AG20443 (cell line): Measurements from ENCODE around the gene RNF167.
A peak's percentile ranks its signal among the peaks of the same experiment; 100 is the strongest.

Source experiments
- DNase-seq: peaks from one replicate; pipeline ENCODE4 v3.0.0; 2012; ENCODE audit warnings: low spot score, mixed read lengths

The RNF167 gene

GRCh38 chr17:4939796-4940554, at the start of gene RNF167, which contains the start of gene SLC25A11:
Gene RNF167 (plus strand): TSS chr17:4940268. CDS start chr17:4940910, 642 bp downstream.
Gene SLC25A11 (minus strand): TSS chr17:4940046. CDS start chr17:4939910, 136 bp downstream.
- peak; percentile 99 for DNase-seq

DNA sequence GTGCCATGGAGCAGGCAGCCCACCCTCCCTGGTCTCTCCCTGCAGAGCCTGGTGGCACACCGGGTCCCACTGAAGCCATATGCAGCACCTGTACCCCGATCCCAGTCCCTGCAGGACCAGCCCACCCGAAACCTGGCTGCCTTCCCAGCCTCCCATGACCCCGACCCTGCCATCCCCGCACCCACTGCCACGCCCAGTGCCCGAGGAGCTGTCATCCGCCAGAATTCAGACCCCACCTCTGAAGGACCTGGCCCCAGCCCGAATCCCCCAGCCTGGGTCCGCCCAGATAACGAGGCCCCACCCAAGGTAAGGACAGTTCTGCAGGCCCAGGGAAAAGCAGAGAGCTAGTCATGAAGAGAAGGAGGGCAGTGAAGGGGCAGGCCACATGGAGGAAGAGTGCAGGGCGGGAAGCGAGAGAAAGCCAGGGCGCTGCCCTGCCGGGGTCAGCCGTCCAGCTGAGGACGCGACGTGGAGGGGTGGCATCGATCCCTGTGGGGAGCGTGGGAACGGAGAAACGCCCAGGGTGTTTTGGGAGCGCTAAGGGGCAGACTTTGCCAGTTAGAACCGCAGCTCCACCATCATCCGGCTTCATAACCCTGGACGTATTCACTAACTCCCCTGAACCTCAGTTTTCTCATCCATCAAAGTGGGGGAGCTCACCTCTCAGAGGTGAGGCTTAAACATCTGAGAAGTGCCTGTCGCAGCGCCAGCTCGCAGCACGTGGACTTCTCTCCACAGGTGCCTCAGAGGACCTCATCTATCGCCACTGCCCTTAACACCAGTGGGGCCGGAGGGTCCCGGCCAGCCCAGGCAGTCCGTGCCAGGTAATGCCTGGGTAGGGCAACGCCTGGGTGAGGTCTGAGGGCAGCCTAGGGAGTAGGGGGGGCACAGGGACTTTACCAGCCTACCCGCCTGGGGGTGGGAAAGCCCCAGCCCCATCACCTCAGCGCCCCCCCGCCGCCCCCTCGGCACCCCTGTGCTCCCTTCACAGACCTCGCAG, 48.4 kb upstream of the RNF167 start:
- DNase-seq: no peak

DNA sequence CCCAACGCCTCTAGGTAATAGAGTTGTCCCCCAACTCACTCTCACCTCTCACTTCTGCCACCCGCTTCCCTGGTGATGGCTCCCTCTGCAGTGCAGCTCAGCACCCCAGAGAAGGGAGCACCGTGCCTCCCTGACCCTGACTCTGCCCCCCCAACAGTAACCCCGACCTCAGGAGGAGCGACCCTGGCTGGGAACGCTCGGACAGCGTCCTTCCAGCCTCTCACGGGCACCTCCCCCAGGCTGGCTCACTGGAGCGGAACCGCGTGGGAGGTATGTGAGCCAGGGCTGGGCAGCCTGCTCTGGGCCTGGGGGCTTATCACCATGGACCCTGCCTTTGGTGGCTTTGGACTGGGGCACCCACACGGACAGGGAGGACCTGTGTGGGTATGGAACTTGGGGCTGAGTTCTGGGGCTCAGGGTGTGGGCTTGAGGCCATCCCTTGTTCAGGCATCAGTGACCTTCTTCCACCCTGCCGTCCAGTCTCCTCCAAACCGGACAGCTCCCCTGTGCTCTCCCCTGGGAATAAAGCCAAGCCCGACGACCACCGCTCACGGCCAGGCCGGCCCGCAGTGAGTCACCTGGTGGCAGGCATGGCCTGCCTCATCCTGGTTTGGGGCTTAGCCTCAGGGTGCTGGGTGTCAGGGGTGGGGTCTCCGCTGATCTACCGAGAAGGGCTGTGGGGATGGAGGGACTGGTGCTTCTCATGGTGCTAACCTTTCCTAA, 47.4 kb upstream of the RNF167 start:
- DNase-seq: no peak

- DNase-seq: no peak
Observed at GRCh38 chr17:4893272-4893671, 46.8 kb upstream of the RNF167 start.

DNA sequence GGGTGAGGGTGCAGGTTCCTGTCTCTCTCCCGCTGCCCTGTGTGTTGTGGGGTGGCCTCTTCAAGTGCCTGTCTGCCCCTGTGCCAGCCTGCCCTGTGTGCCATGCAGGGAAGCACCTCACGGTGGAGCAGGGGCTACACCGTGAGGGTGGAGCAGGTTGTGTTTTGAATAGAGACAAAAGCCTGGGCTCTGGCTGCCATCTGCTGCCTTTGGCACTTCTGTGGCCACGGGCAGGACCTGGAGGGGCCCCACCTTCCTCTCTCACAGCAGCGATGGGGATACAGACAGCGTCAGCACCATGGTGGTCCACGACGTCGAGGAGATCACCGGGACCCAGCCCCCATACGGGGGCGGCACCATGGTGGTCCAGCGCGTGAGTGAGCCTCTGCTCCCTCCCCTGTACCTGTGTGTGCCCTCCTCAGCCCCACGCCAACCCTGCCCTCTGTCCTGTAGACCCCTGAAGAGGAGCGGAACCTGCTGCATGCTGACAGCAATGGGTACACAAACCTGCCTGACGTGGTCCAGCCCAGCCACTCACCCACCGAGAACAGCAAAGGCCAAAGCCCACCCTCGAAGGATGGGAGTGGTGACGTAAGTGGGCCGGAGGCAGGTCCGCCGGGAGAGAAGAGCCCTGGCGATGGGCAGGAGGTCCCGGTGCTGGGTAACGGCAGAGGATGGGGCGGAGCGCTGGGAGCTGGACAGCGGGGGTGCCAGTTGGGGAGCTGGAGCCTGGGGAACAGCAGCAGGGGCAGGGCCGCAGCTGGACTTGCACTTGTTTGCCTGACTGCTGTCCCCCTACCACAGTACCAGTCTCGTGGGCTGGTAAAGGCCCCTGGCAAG, 46.1 kb upstream of the RNF167 start:
- DNase-seq: no peak

- no peak for DNase-seq
Observed at GRCh38 chr17:4895121-4895520, 44.9 kb upstream of the RNF167 start.

DNA sequence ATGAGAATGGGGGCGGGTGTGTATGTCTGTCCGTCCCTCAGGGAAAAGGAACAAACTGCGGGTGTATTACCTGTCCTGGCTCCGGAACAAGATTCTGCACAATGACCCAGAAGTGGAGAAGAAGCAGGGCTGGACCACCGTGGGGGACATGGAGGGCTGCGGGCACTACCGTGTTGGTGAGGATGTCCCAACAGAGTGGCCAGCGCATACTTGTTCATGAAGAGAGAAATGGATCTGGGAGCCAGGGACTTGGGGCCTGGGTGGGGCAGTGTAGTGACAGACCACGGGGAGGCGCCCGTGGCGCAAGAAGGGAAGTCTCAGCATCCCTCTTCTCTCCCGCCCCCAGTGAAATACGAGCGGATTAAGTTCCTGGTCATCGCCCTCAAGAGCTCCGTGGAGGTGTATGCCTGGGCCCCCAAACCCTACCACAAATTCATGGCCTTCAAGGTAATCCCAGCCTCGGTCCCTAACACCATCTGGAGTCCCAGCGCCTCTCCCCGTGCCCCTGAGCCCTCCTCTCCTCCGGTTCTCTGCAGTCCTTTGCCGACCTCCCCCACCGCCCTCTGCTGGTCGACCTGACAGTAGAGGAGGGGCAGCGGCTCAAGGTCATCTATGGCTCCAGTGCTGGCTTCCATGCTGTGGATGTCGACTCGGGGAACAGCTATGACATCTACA, 44.3 kb upstream of the RNF167 start:
- DNase-seq: no peak

DNA sequence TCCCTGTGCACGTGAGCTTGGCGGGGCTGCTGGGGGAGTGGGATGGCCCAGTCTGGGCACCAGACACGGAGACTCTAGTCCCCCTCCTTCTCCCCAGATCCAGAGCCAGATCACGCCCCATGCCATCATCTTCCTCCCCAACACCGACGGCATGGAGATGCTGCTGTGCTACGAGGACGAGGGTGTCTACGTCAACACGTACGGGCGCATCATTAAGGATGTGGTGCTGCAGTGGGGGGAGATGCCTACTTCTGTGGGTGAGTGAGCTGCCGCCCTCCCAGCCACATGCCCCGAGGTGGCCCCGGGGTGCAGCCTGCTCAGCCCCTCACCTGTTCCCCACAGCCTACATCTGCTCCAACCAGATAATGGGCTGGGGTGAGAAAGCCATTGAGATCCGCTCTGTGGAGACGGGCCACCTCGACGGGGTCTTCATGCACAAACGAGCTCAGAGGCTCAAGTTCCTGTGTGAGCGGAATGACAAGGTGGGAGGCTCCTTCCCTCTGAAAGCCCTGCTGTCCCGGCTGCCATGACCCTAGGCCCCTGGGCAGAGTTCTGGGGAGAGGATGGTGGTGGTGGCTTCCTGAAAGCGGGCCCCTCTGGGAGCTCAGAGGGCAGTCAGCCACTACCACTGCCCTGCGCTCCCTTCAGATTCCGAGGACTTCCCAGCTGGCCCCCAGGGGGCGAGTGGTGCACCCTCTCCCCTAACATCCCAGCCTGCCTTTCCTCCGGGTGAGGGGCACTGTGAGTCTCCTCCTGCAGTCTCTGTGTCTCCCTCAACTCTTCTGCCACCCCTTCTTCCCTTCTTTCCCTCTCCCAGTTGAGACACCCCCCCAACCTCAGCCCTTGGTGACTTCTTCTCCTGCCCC, 43.5 kb upstream of the RNF167 start:
- no peak for DNase-seq

- DNase-seq: no peak
Observed at GRCh38 chr17:4897198-4897687, 42.8 kb upstream of the RNF167 start.

DNA sequence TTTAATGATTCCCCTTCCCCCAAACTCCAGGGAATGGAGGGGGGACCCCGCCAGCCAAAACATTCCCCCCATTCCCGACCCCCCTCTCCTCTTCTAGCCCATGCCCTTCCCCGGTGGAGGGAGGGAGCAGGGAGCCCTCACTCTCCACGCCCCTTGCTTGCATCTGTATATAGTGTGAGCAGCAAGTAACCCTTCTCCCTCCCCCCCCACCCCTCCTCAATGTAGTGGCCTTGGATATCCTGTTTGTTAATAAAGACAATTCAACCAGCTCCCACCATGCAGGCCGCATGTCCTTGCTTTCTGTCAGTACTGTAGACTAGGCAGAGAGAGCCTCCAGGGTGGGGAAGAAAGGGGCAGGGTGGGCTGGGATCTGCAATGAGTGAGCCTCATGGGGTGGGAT, 42.3 kb upstream of the RNF167 start:
- no peak for DNase-seq

DNA sequence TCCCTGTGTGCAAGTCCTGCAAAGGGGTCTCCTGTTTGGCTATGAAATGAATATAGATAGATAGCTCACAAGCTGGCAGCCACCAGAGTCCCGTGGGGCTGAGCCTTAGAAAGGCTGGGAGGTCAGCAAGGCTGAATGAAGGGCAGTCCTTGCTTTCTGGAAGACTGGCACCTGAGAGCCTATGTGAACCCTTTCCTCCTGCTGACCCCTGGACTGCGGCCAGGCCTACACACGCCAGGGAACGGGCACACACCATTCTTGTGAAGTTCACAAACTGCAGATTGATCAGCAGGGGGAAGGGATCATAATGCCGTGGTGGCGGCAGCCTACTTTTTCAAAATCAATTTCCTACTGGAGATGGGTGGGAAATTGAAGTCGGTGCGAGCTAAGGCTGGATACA, 41.7 kb upstream of the RNF167 start:
- DNase-seq: no peak

- DNase-seq: no peak
Observed at GRCh38 chr17:4898927-4899326, 41.1 kb upstream of the RNF167 start.

DNA sequence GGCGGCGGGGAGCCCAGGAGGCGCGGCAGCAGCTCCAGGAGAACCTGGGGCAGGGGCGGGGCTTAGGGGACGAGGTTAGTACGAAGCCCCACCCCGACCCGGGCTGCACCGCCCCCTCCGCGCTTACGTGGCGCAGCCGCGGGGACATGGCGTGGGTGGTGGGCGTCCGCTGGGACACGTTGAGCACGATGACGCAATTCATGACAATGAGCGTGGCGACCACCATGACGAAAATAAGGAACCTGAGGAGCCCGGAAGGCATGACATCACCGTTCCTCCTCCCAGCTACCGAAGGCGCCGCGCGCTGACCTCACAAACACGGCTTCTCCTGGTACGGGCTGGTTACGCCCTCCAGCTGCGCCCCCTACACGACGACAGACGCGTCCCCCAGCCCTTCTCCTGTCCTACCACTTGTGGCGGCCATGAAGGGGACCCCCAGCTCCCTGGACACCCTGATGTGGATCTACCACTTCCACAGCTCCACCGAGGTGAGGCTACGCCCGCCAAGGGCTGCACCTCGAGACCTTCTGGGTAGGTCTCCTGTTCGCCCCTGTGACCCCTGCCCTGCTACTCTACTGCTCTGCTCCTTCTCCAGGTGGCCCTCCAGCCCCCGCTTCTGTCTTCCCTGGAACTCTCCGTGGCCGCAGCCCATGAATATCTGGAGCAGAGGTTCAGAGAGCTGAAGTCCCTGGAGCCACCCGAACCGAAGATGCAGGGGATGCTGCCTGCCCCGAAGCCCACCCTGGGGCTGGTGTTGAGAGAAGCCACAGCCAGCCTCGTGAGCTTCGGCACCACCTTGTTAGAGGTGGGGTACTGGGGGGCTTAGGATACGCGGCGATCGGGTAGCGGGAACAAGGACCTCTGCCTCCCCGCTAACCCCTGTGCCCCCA, 40.5 kb upstream of the RNF167 start, which contains the start of gene C17orf107:
TSS of gene C17orf107 (plus strand) at position 196 of the 890 bp plus-strand sequence. CDS start at position 423, 227 bp downstream.
- DNase-seq: peak; percentile 89

- DNase-seq: no peak
Observed at GRCh38 chr17:4900231-4901107, 39.6 kb upstream of the RNF167 start.

DNA sequence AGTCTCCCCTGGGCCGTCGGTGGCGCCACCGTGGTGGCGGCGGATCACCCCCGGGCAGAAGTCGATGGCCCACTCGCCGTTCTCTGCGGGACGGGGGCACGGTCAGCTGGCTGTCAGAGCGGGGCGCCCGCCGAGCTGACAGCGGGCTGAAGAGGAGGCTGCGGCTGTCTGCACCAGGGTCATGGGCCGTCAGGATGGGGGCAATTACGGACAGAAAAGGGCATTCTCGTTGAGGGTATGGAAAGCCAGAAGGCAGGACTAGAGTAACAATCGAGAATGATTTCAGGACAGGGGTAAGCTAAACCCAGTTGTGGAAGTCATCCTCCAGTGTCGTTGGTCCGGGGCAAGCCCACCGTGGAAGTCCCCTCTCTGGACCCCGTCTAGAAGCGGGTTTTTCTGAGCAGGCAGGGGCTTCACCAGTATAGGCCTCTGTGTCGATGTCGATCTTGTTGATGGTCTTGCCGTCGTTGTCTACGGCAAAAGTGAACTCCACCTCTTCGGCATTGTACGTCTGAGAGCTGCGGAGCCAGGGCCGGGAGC, 38.9 kb upstream of the RNF167 start:
- no peak for DNase-seq

DNA sequence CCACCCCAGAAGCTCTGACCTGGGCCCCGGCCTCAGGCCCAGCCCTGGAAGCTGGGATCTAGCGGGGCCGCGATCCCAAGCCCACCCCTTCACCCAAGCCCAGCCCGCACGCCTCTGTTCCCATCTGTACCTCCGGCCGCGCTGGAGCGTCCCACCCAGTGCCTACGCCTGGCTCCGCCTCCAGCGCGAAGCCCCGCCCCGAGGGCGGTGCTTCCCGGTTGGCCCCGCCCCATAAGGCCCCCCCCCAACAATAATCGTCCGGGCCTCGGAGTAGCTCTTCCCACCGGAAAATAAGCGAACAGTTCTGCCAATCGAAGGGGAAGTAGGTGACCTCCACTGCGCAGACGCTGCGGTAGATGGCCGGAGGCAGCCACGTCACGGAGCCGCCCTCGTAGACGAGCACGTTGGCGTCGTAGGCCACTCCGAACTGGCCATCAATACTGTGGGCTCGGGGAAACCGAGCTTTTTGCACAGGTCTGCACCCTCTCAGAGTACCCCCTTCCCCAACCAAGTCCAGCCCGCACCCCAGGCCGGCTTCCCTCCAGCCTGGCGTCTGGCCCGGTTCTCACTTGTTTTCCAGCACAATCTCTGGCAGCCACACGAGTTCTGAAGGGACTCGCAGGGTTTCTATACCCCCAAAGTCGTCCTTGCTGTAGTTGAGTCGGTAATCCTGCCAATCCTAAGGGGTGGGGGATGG, 38.3 kb upstream of the RNF167 start:
- no peak for DNase-seq
